HG03039 (cell line): Measurements from ENCODE around the gene KLHL3.

Experiments
- ATAC-seq: cut with Tn5 transposase; IDR thresholded peaks from one replicate; pipeline ENCODE4 v1.9.1; 2021; ENCODE audit warnings: mild to moderate bottlenecking, moderate library complexity; ENCODE audit not compliant: unreplicated experiment

KLHL3 gene

GRCh38 chr5:137592317-137592716 is 143.6 kb downstream of the KLHL3 start:
- ATAC-seq, result no peak

- ATAC-seq, result no peak
These were observed 146.7 kb downstream of the KLHL3 start for GRCh38 chr5:137589185-137589584.

GRCh38 chr5:137587919-137588318 is 148.0 kb downstream of the KLHL3 start:
- ATAC-seq, result no peak

GRCh38 chr5:137584262-137584661 is 151.6 kb downstream of the KLHL3 start:
- no peak for ATAC-seq

- ATAC-seq, result no peak
These were observed 152.8 kb downstream of the KLHL3 start for GRCh38 chr5:137583129-137583528.

GRCh38 chr5:137582218-137582617 is 153.7 kb downstream of the KLHL3 start:
- ATAC-seq, result no peak

GRCh38 chr5:137581776-137582175 is 154.1 kb downstream of the KLHL3 start:
- no peak for ATAC-seq

- no peak for ATAC-seq
These were observed 155.9 kb downstream of the KLHL3 start for GRCh38 chr5:137580030-137580429.

GRCh38 chr5:137575847-137576246 is 160.0 kb downstream of the KLHL3 start:
- ATAC-seq, result no peak

GRCh38 chr5:137575211-137575610 is 160.7 kb downstream of the KLHL3 start:
- no peak for ATAC-seq

GRCh38 chr5:137573376-137573775 is 162.5 kb downstream of the KLHL3 start:
- ATAC-seq, result no peak

GRCh38 chr5:137572042-137572695 is 163.7 kb downstream of the KLHL3 start:
- no peak for ATAC-seq

GRCh38 chr5:137570070-137570469 is 165.8 kb downstream of the KLHL3 start:
- no peak for ATAC-seq
